Astrocyte of the hippocampus (primary cell): ENCODE data around the gene RARG.

Experiments
- DNase-seq: peaks from one replicate; pipeline ENCODE4 v3.0.0; 2011; ENCODE audit warnings: low read depth, low spot score

The RARG gene

GRCh38 chr12:53231921-53232645 is at the start of gene RARG:
TSS of gene RARG (minus strand) at chr12:53232209. CDS start at chr12:53227545, 4,664 bp downstream.
- peak; percentile 81 for DNase-seq

GRCh38 chr12:53279888-53280498 is 48.0 kb upstream of the RARG start:
- DNase-seq: no peak

- no peak for DNase-seq
Observed at GRCh38 chr12:53279283-53279869, 47.4 kb upstream of the RARG start.

GRCh38 chr12:53277981-53278380 is 46.0 kb upstream of the RARG start:
- no peak for DNase-seq

GRCh38 chr12:53276511-53276910 is 44.5 kb upstream of the RARG start:
- no peak for DNase-seq

GRCh38 chr12:53274445-53274844 is 42.4 kb upstream of the RARG start:
- no peak for DNase-seq

GRCh38 chr12:53268630-53269562 is 36.9 kb upstream of the RARG start:
- no peak for DNase-seq

- DNase-seq: peak; percentile 89
Observed at GRCh38 chr12:53267999-53268629, 36.1 kb upstream of the RARG start, which contains the start of gene ESPL1. TSS of gene ESPL1 (plus strand) at chr12:53268299. CDS start at chr12:53268767, 468 bp downstream.

- no peak for DNase-seq
Observed at GRCh38 chr12:53267306-53267998, 35.4 kb upstream of the RARG start.

- no peak for DNase-seq
Observed at GRCh38 chr12:53265783-53266182, 33.8 kb upstream of the RARG start.

- no peak for DNase-seq
Observed at GRCh38 chr12:53259891-53260290, 27.9 kb upstream of the RARG start.

- no peak for DNase-seq
Observed at GRCh38 chr12:53258541-53259539, 26.8 kb upstream of the RARG start.

- DNase-seq: no peak
Observed at GRCh38 chr12:53255996-53256395, 24.0 kb upstream of the RARG start.

GRCh38 chr12:53254816-53255545 is 23.0 kb upstream of the RARG start:
- DNase-seq: no peak

- no peak for DNase-seq
Observed at GRCh38 chr12:53253298-53253697, 21.3 kb upstream of the RARG start.

- no peak for DNase-seq
Observed at GRCh38 chr12:53252349-53252916, 20.4 kb upstream of the RARG start.

- peak; percentile 90 for DNase-seq
Observed at GRCh38 chr12:53251477-53252348, 19.7 kb upstream of the RARG start.
